Urinary bladder (tissue), 4 donors: ENCODE measurements around the gene RBM6. TPM values are rescaled to one million over a fixed set of nuclear protein-coding genes. Genes with fewer than 3 reads are reported as not detected.
"Not testable (repeated sequence)": the region's sequence is repeated elsewhere in the genome, so short reads cannot be mapped to it uniquely, and the experiment has no call there.

ENCODE experiments used
- DNase-seq: peaks from one replicate; pipeline ENCODE4 v3.0.0-alpha.2; 2015; ENCODE audit errors: extremely low spot score
- H3K27ac ChIP-seq: one replicate; pipeline ENCODE4 v1.5.1; 2013; ENCODE audit warnings: low read depth, mild to moderate bottlenecking, moderate library complexity
- H3K36me3 ChIP-seq: one replicate; pipeline ENCODE4 v1.6.1; 2013; ENCODE audit warnings: mild to moderate bottlenecking, moderate library complexity; ENCODE audit not compliant: insufficient read depth
- H3K4me1 ChIP-seq: one replicate; pipeline ENCODE4 v1.6.1; 2013; ENCODE audit warnings: mild to moderate bottlenecking, moderate library complexity; ENCODE audit not compliant: insufficient read depth
- H3K4me3 ChIP-seq: one replicate; pipeline ENCODE4 v1.5.1; 2013; ENCODE audit warnings: low read depth, low read length
- WGBS: extraction: QIAGEN DNeasy Blood & Tissue Kit; methylation state at CpG from one replicate; pipeline ENCODE4 v1.1.7; 2013; 5-methylcytosine and 5-hydroxymethylcytosine counted together
- polyA plus RNA-seq: library from polyadenylated mRNA; stranded (reverse); fragments of 200-250 nt; gene quantifications from one replicate; pipeline ENCODE4 v1.2.3, GENCODE V29; 2013
- total RNA-seq: library from RNA; depleted of rRNA; stranded (reverse); fragments of >200 nt; gene quantifications from one replicate; pipeline ENCODE4 v1.2.3, GENCODE V29; 2014
- donor health status: healthy with polysubstance abuse.
- donor health status: healthy.

Gene RBM6
- total RNA-seq: 117 TPM
- 66.0 TPM for polyA plus RNA-seq

GRCh38 chr3:49939858-49940666, at the start of gene RBM6:
TSS of gene RBM6 (plus strand) at chr3:49940150. CDS start at chr3:49962642, 22,492 bp downstream.
- under 1% methylated on average over 74 of the region's 74 CpGs for WGBS
- Histone ChIP-seq H3K4me1 (peaks cover 2% of the 10 kb centered on the region), H3K36me3 (no peaks in the 10 kb centered on the region), H3K27ac (peak within 1 kb of the TSS; percentile 95), H3K4me3 (peak within 1 kb of the TSS; percentile 73)
- peak; percentile 90 for DNase-seq

GRCh38 chr3:49895791-49896190, 44.2 kb upstream of the RBM6 start:
- H3K4me3 ChIP-seq: no peak overlapping the region
- H3K36me3 ChIP-seq: no peaks in the 10 kb centered on the region
- H3K27ac ChIP-seq: no peak overlapping the region
- H3K4me1 ChIP-seq: no peaks in the 10 kb centered on the region
- DNase-seq: no peak
- WGBS: 92% methylated on average over 9 of the region's 9 CpGs

GRCh38 chr3:49896345-49896744, 43.6 kb upstream of the RBM6 start:
- Histone ChIP-seq H3K36me3 (no peaks in the 10 kb centered on the region), H3K4me1 (no peaks in the 10 kb centered on the region), H3K27ac (no peak overlapping the region), H3K4me3 (no peak overlapping the region)
- 75% methylated on average over 5 of the region's 5 CpGs for WGBS
- no peak for DNase-seq

- Histone ChIP-seq H3K4me1 (no peaks in the 10 kb centered on the region), H3K36me3 (no peaks in the 10 kb centered on the region), H3K4me3 (no peak overlapping the region), H3K27ac (no peak overlapping the region)
- 79% methylated on average over 6 of the region's 6 CpGs for WGBS
- DNase-seq: no peak
These were observed 41.0 kb upstream of the RBM6 start for GRCh38 chr3:49898991-49899390.

GRCh38 chr3:49899815-49900214, 40.1 kb upstream of the RBM6 start:
- 66% methylated on average over 5 of the region's 5 CpGs for WGBS
- no peaks in the 10 kb centered on the region for H3K36me3 ChIP-seq
- no peak overlapping the region for H3K4me3 ChIP-seq
- H3K4me1 ChIP-seq: no peaks in the 10 kb centered on the region
- H3K27ac ChIP-seq: peak overlapping the region; percentile 61
- DNase-seq: no peak

GRCh38 chr3:49900491-49901153, 39.3 kb upstream of the RBM6 start:
- H3K4me3 ChIP-seq: no peak overlapping the region
- peak overlapping the region; percentile 71 for H3K27ac ChIP-seq
- H3K36me3 ChIP-seq: no peaks in the 10 kb centered on the region
- DNase-seq: no peak
- 75% methylated on average over 8 of the region's 8 CpGs for WGBS
- no peaks in the 10 kb centered on the region for H3K4me1 ChIP-seq

- 55% methylated on average over 11 of the region's 11 CpGs for WGBS
- Histone ChIP-seq H3K4me1 (no peaks in the 10 kb centered on the region), H3K36me3 (no peaks in the 10 kb centered on the region), H3K4me3 (no peak overlapping the region), H3K27ac (peak overlapping the region; percentile 47)
- no peak for DNase-seq
These were observed 38.3 kb upstream of the RBM6 start for GRCh38 chr3:49901366-49902339.

- no peaks in the 10 kb centered on the region for H3K36me3 ChIP-seq
- no peak overlapping the region for H3K4me3 ChIP-seq
- no peak overlapping the region for H3K27ac ChIP-seq
- no peaks in the 10 kb centered on the region for H3K4me1 ChIP-seq
- 93% methylated on average over 44 of the region's 44 CpGs for WGBS
- no peak for DNase-seq
These were observed 37.2 kb upstream of the RBM6 start for GRCh38 chr3:49902511-49903345.

- Histone ChIP-seq H3K4me1 (no peaks in the 10 kb centered on the region), H3K4me3 (peak within 1 kb of the TSS; percentile 24), H3K36me3 (no peaks in the 10 kb centered on the region), H3K27ac (peak within 1 kb of the TSS; percentile 64)
- no peak for DNase-seq
- WGBS: 33% methylated on average over 65 of the region's 65 CpGs
These were observed 36.2 kb upstream of the RBM6 start, which contains the start of gene MST1R for GRCh38 chr3:49903451-49904424. TSS of gene MST1R (minus strand) at chr3:49903873. CDS start at chr3:49903609, 264 bp downstream.

- H3K4me1 ChIP-seq, H3K4me3 ChIP-seq, H3K27ac ChIP-seq, DNase-seq, H3K36me3 ChIP-seq: not testable (repeated sequence)
- 93% methylated on average over 13 of the region's 13 CpGs for WGBS
These were observed 35.5 kb upstream of the RBM6 start for GRCh38 chr3:49904448-49904847.

GRCh38 chr3:49906073-49906743, 33.7 kb upstream of the RBM6 start:
- H3K4me3 ChIP-seq: no peak overlapping the region
- H3K36me3 ChIP-seq: no peaks in the 10 kb centered on the region
- no peak overlapping the region for H3K27ac ChIP-seq
- DNase-seq: peak; percentile 2
- WGBS: 13% methylated on average over 15 of the region's 15 CpGs
- H3K4me1 ChIP-seq: no peaks in the 10 kb centered on the region
